K562 (cell line): Measurements from ENCODE around the gene DENND1A. TPM values are rescaled to one million over a fixed set of nuclear protein-coding genes. Genes with fewer than 3 reads are reported as not detected.

ENCODE experiments used
- ATAC-seq: fragments of 200-7000 bp; cut with Tn5 transposase; 3 replicates; pipeline ENCODE4 v1.9.1; 2020; ENCODE audit warnings: moderate library complexity
- BruUV-seq: library from RNA; stranded (reverse); fragments of 400-500 nt; replicated peaks from 2 replicates; lab custom pipeline; 2021; lab: Mats Ljungman, UMichigan
- CTCF ChIA-PET: fragments of 300-600 bp; formaldehyde crosslinking; extraction: SDS; loops from one replicate; lab custom pipeline; 2021; ENCODE audit warnings: low intra/inter-chr PET ratio; lab: Yijun Ruan, JAX
- POLR2A ChIA-PET: fragments of 300-600, 350-650 bp; sonication (Branson Sonifier 250); formaldehyde crosslinking; extraction: SDS; loops from one replicate; lab custom pipeline; 2021; ENCODE audit warnings: antibody characterized with exemption, inconsistent platforms; lab: Yijun Ruan, JAX
- DNase-seq, 4 experiments: peaks; one replicate each; pipeline versions ENCODE4 v3.0.0 to v3.0.0-alpha.2; 2011 to 2018; ENCODE audit warnings: low spot score in 3 of 4, mixed read lengths in 3 of 4; ENCODE audit errors: extremely low read depth in 1 of 4
- FAIRE-seq: peaks from 2 replicates; lab custom pipeline; 2011; peaks lifted over from hg19 to GRCh38; lab: Jason Lieb, UNC
- H2AFZ ChIP-seq: 2 replicates; pipeline ENCODE4 v1.6.0; 2011; ENCODE audit warnings: low read depth, low read length, control low read depth, inconsistent platforms
- H3K27ac ChIP-seq: fragments of 200-600 bp; 3 replicates; pipeline ENCODE4 v1.8.0; 2011; ENCODE audit warnings: low read depth, mild to moderate bottlenecking, control low read depth, inconsistent platforms, low read length, moderate library complexity, mixed read lengths; ENCODE audit errors: extremely low read depth
- H3K27me3 ChIP-seq, 2 experiments: fragments of 300-600 bp in 1 of 2; 2 replicates in 1 of 2; 3 replicates in 1 of 2; pipeline versions ENCODE4 v1.6.0 to v1.8.0; 2011; ENCODE audit warnings: inconsistent platforms in 2 of 2, low read length in 2 of 2, mild to moderate bottlenecking in 1 of 2, mixed read lengths in 1 of 2, moderate library complexity in 1 of 2; ENCODE audit not compliant: control insufficient read depth in 2 of 2, insufficient read depth in 2 of 2
- H3K36me3 ChIP-seq: fragments of 300-600 bp; 3 replicates; pipeline ENCODE4 v1.8.0; 2011; ENCODE audit warnings: mild to moderate bottlenecking, low read length, inconsistent platforms; ENCODE audit not compliant: control insufficient read depth, insufficient read depth
- H3K4me1 ChIP-seq, 2 experiments: fragments of 200-600 bp in 1 of 2; replicated peaks in 1 of 2; 2 replicates in 1 of 2; 3 replicates in 1 of 2; pipeline versions ENCODE4 v1.5.1 to v1.8.0; 2011; ENCODE audit warnings: inconsistent platforms in 2 of 2, low read length in 2 of 2, mild to moderate bottlenecking in 1 of 2, mixed read lengths in 1 of 2, moderate library complexity in 1 of 2; ENCODE audit not compliant: control insufficient read depth in 2 of 2, insufficient read depth in 2 of 2
- H3K4me2 ChIP-seq: 2 replicates; pipeline ENCODE4 v1.6.1; 2011; ENCODE audit warnings: low read length, control low read depth, inconsistent platforms, mixed read lengths; ENCODE audit not compliant: insufficient read depth
- H3K4me3 ChIP-seq: fragments of 200-600 bp; sonication (generic), shearing (Covaris generic); 2 replicates; pipeline ENCODE4 v1.5.1; 2016; ENCODE audit warnings: control low read depth, inconsistent platforms
- H3K79me2 ChIP-seq: fragments of 200-600 bp; 3 replicates; pipeline ENCODE4 v1.8.0; 2011; ENCODE audit warnings: low read length, inconsistent platforms; ENCODE audit not compliant: control insufficient read depth, insufficient read depth
- H3K9ac ChIP-seq, 2 experiments: 2 replicates each; pipeline versions ENCODE4 v1.6.0 to v1.6.1; 2011; ENCODE audit warnings: low read depth in 2 of 2, low read length in 2 of 2, control low read depth in 1 of 2, inconsistent platforms in 1 of 2, mild to moderate bottlenecking in 1 of 2, mixed read lengths in 1 of 2; ENCODE audit not compliant: insufficient read depth in 1 of 2
- H3K9me1 ChIP-seq: one replicate; pipeline ENCODE4 v1.6.0; 2011; ENCODE audit warnings: inconsistent platforms, mild to moderate bottlenecking, low read length, moderate library complexity; ENCODE audit not compliant: control insufficient read depth, insufficient read depth
- H3K9me3 ChIP-seq: replicated peaks from 2 replicates; pipeline ENCODE4 v1.5.1; 2011; ENCODE audit warnings: low read depth, low read length, inconsistent platforms; ENCODE audit not compliant: control insufficient read depth, insufficient read depth
- H4K20me1 ChIP-seq: replicated peaks from 2 replicates; pipeline ENCODE4 v1.6.1; 2011; ENCODE audit warnings: low read length, inconsistent platforms, mixed read lengths; ENCODE audit not compliant: control insufficient read depth, insufficient read depth
- KDM1A ChIP-seq, 2 experiments: fragments of 450-650 bp; IDR thresholded peaks; 2 replicates each; pipeline ENCODE4 v1.6.1; 2016; ENCODE audit warnings: mild to moderate bottlenecking in 2 of 2
- KLF13 ChIP-seq: fragments of 450-650 bp; IDR thresholded peaks from 2 replicates; pipeline ENCODE4 v1.6.1; 2016; ENCODE audit warnings: missing genetic modification characterization, low read depth, mild to moderate bottlenecking, missing compliant biosample characterization, moderate library complexity, borderline replicate concordance
- NCOA1 ChIP-seq: fragments of 450-650 bp; IDR thresholded peaks from 2 replicates; pipeline ENCODE4 v1.6.1; 2016; ENCODE audit warnings: low read depth
- SMARCE1 ChIP-seq: fragments of 450-650 bp; IDR thresholded peaks from 2 replicates; pipeline ENCODE4 v1.7.1; 2016; ENCODE audit warnings: mild to moderate bottlenecking
- THRAP3 ChIP-seq: fragments of 450-650 bp; IDR thresholded peaks from 2 replicates; pipeline ENCODE4 v1.6.1; 2016; ENCODE audit warnings: mild to moderate bottlenecking, inconsistent platforms, borderline replicate concordance
- ZNF143 ChIP-seq: sonication (generic); formaldehyde crosslinking; IDR thresholded peaks from 2 replicates; pipeline ENCODE4 v1.9.0; 2022; ENCODE audit warnings: mild to moderate bottlenecking, missing genetic modification reagents
- ZNF511 ChIP-seq: sonication (generic); formaldehyde crosslinking; IDR thresholded peaks from 2 replicates; pipeline ENCODE4 v1.8.0; 2022; ENCODE audit warnings: mild to moderate bottlenecking, missing genetic modification reagents
- WGBS: fragments of 100-300 bp; shearing (Covaris generic); methylation state at CpG from one replicate; pipeline ENCODE4 v1.1.6; 2016; ENCODE audit warnings: low coverage, mixed read lengths; ENCODE audit not compliant: insufficient coverage; ENCODE audit errors: missing lambda C conversion rate; 5-methylcytosine and 5-hydroxymethylcytosine counted together
- in situ Hi-C: fragments of 300-500 bp; cut with MboI; formaldehyde crosslinking; loops from 4 replicates; pipeline ENCODE4 v1.15.0; 2018; ENCODE audit warnings: inconsistent platforms, mixed read lengths
- intact Hi-C: fragments of 100-400 bp; cut with micrococcal nuclease; formaldehyde crosslinking; loops from 2 replicates; pipeline ENCODE4 v1.14.2; 2022
- polyA plus RNA-seq, 8 experiments: library from polyadenylated mRNA; depleted of rRNA in 4 of 8; stranded (reverse) in 5 of 8; unstranded in 3 of 8; fragments of >200 nt; fragmentation: Nextera tagmentation in 2 of 8; fragmentation: Illumina TruSeq in 1 of 8; extraction: Ambion mirVana in 2 of 8; extraction: Trizol in 1 of 8; gene quantifications; 2 replicates each; pipeline versions ENCODE4 v1.2.1 to v1.2.3, GENCODE V29; 2011 to 2014; ENCODE audit warnings: inconsistent platforms in 1 of 8, missing spikeins in 1 of 8
- total RNA-seq, 7 experiments: library from RNA; depleted of rRNA in 6 of 7; stranded (reverse); fragments of >200 nt in 6 of 7; fragmentation: Illumina TruSeq in 2 of 7; extraction: Trizol in 2 of 7; gene quantifications; 2 replicates each; pipeline versions ENCODE4 v1.2.1 to v1.2.3, GENCODE V29; 2011 to 2021; ENCODE audit warnings: low replicate concordance in 1 of 7

DENND1A gene
- total and polyA plus RNA-seq, 9 of the 15 experiments (the other 6 are each of a cell fraction or from before 2014, with no cell fraction given) = 7.6 to 29.5 (median 15.7) TPM

- POLR2A ChIA-PET = interaction anchor here (0.6 to 1.2 kb wide), 2 partner anchors 11 to 533 kb away, joined by 3 to 4 read pairs; no protein-coding TSS in a partner anchor
- CTCF ChIA-PET = no interaction called here
- ATAC-seq (no peak), DNase-seq (no peak), FAIRE-seq (no peak)
- H3K36me3 ChIP-seq = no peaks in the 10 kb centered on the region
- H3K9me1 ChIP-seq = no peaks in the 10 kb centered on the region
- H3K4me3 ChIP-seq = no peak overlapping the region
- in situ Hi-C loops = no loop called here
- no TSS peak for BruUV-seq
- H3K27me3 ChIP-seq = no peaks in the 10 kb centered on the region
- WGBS = 61% methylated on average over 8 of the region's 9 CpGs
- no peak overlapping the region for H3K27ac ChIP-seq
- no peak overlapping the region for H3K4me2 ChIP-seq
- intact Hi-C loops = no loop called here
- no peaks in the 10 kb centered on the region for H3K79me2 ChIP-seq
- TF ChIP-seq ZNF143 (no peak), KDM1A (IDR thresholded peaks at IDR 0.05) (no peak), THRAP3 (no peak), ZNF511 (CRISPR knock-in tag) (no peak), KLF13 (tag) (no peak), SMARCE1 (no peak), NCOA1 (no peak)
- H4K20me1 ChIP-seq = 0 out of 2 replicates have a peak, but pooled peaks cover 4% of the 10 kb centered on the region
- H2AFZ ChIP-seq = no peak overlapping the region
- H3K9ac ChIP-seq = 0 out of 4 replicates have a peak overlapping the region, but pooled peaks of 1 of the 2 experiments have one; percentile 46
- H3K4me1 ChIP-seq = peaks cover 0 to 2% of the 10 kb centered on the region in 2 experiments; a peak in 1 of 5 replicates
- H3K9me3 ChIP-seq = no peaks in the 10 kb centered on the region
These were observed 446.6 kb downstream of the DENND1A start for GRCh38 chr9:123483191-123483803.
